Measurements from ENCODE around the gene PMIS2.

The PMIS2 gene

DNA sequence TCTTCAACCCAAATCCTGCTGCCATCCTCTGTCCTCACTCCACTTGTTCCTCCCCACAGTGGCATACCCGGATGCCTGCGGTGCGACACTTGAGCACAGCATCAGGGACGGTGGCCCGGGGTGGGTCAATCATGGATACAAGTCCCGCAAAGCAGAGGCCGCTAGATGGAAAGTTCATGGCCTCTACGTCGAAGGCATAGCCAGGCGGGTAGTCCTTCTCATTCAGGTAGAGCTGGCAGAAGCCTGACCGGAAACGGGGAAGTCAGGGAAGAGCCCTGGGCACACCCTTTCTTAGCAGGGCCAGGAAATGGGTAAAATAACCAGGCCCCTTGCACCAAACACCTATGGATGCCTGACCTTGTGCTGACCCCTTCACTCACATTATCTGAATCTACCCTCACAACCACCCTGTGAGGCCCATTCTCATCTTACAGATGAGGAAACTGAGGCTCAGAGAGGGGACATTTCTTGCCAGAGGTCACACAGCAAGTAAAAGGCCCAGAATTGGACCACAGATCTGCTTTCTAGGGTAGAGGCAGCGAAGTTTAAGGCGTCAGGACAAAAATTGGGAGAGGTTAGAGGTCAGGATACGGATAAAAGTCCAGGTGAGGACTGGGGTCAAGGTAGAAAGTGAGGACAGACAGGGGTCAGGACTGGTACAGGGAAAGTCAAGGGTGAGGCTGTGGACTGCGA lies 29.0 kb upstream of the PMIS2 start:
- peak; percentile 45 for DNase-seq (ENCODE audit: low spot score)

GRCh38 chr19:35557539-35558399 lies 28.2 kb upstream of the PMIS2 start:
- DNase-seq (ENCODE audit: low spot score), result peak; percentile 96

- DNase-seq (ENCODE audit: low spot score), result peak; percentile 43
These were observed 27.3 kb upstream of the PMIS2 start for GRCh38 chr19:35558400-35559280.

DNA sequence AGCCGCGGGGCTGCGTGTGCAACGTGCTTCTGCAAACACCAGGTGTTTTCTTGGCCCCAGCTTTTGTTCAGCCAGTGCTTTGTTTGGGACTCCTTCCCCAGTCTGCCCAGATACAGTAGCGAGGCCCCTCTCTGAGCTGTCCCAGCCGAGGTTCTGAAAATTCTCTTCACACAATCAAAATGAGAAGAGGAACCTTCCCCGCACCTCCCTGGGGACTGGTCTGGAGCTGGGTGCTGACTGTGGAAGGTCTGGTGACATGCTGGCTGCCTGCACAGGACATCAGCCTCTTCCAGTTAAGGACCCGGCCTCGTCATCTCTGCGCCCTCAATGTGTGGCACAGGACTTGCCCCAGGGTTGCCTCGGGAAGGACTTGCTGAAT lies 26.7 kb upstream of the PMIS2 start:
- DNase-seq (ENCODE audit: low spot score), result no peak

- DNase-seq (ENCODE audit: low spot score), result peak; percentile 37
These were observed 26.2 kb upstream of the PMIS2 start for GRCh38 chr19:35559781-35560180.

DNA sequence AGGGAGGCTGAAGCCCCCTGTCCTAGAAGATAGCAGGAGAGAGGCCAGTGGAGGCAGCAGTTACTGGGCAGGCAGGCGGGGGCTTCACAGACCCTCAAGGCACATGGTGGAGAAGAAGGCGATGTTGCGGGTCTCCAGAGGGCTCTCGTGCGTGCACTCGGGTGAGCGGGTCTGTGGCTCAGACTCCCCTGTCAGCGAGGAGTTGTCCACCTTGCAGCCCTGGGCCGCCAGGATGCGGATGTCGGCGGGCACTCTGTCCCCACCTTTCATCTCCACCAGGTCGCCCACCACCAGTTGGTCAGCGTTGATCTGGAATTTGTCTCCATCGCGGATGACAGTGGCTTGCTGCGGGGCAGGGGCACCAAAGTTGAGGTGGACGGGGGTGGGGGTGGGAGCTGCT lies 25.7 kb upstream of the PMIS2 start:
- no peak for DNase-seq (ENCODE audit: low spot score)

GRCh38 chr19:35560677-35561076 lies 25.3 kb upstream of the PMIS2 start:
- DNase-seq (ENCODE audit: low spot score), result no peak

- no peak for DNase-seq (ENCODE audit: low spot score)
These were observed 24.5 kb upstream of the PMIS2 start for GRCh38 chr19:35561436-35561835.

DNA sequence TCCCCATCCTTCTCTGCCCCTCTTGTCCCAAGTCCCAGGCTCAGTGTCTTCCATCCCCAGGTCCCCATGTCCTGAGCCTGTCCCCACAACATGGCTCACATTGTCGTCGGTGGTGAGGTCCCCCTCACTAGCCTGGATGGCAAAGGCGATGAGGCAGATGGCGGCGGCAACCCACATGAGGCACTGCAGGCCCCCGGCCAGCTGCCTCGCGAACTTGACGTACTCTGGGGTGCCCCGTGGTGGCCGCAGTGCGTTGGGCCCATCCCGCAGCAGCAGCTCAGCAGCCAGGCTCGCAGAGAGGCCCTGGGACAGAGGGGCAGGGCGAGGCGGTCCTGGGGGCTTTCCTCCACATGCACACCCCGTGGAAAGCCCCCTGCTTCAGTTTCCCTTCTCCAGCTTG lies 23.6 kb upstream of the PMIS2 start:
- no peak for DNase-seq (ENCODE audit: low spot score)

- no peak for DNase-seq (ENCODE audit: low spot score)
These were observed 23.2 kb upstream of the PMIS2 start for GRCh38 chr19:35562776-35563175.

DNA sequence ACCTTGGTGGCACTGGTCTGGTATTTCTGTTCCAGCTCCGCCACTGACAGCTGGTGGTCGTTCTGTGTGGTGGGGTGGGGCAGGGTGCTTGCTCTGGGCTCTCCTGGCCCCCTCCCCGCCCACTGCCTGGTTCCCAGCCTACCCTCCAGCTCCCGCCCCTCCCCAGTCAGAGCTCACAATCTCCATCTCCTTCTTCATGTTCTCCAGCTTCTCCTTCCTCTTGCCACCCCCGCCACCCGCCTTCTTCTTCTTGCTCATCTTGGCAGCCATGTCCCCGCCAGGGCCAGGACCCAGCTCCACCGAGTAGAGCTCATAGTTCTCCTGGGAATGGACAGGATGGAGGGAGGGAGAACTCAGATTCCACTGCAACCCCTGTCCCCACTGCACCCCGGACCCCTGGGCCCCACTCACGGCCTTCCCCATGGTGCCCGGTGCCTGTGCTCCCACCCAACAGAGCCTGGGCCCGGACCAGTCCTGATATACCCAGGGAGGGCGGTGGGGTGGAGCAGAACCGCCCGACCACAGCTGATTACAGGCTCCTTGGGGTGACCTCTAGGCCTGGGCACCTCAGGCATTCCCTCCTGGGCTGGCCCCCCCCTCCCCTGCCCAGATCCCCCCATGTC lies 22.7 kb upstream of the PMIS2 start, which contains the start of gene ATP4A:
TSS of gene ATP4A (minus strand) at position 452 of the 623 bp plus-strand sequence. CDS start at position 423, 29 bp downstream.
- DNase-seq (ENCODE audit: low spot score), result no peak

DNA sequence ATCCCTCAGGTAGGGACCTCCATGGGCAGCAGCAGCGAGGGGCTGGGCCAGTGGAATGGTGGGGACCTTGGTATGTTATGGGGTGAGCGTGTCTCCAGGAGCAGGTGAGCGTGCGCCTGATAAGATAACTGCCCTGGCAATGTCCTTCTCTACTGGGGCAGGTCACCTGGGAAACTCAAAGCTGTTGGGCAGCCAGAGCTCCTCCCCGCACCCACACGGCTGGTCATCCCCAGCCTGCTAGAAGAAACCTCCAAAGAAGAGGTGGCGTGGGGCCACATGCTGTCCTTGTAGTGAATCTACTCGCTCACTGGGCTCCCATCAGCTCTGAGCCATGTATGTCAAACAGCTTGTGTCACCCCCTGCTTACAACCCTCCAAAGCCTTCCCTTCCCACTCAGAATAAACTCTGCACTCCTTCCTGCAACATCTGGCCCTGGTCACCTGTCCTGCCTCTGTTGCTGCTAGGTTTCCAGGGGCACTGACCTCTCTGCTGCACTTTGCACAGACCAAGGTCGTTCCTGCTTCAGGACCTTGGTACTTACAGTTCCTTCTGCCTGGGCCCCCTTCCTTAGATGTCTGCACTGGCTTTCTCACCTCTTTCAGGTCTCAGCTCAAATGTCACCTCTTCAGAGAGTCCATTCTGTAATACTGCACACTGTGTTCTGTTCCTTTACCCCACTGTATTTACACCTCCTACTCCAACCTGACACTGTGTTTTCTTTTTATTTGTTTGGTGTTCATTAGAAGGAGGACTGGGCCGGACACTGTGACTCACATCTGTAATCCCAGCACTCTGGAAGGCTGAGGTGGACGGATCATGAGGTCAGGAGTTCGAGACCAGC lies 20.7 kb upstream of the PMIS2 start:
- no peak for DNase-seq (ENCODE audit: low spot score)

DNA sequence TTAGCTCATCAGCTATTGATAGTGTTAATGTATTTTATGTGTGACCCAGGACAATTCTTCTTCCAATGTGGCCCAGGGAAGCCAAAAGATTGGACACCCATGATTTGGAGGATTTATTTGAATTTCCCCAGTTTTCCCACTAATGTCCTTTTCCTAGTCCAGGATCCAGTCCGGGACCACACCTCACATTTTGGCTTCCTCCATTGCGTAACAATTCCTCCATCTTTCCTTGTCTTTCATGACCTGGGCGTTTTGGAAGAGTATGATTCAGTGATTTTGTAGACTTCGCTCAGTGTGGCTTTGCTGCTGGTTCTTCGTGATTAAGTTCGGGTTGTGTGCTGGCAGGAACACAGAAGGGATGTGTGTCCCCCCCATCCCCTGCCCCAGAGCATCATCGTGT lies 19.2 kb upstream of the PMIS2 start:
- no peak for DNase-seq (ENCODE audit: low spot score)

DNA sequence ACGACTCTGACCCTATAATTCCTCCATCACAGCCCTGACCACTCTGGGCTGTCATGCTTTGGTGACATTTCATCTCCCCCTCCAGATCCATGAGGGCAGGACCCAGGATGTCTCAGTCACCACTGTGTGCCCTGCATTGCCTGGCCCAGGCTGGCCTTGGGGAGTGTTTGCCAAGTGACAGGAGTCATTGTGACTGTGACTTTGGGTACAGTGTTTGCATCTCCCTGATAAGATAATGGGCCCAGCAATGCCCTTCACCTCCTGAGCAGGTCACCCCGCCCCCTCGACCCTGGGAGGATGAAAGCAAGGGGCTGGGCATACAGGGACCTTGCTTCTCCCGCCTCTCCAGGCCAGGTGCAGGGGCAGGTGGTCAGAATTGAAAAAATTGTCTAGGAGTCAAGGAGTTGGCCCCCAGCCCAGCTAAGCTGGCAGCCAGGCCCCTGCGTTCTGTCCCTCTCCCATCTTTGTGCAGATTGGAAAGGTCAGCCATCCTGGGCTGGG lies 16.6 kb upstream of the PMIS2 start:
- no peak for DNase-seq (ENCODE audit: low spot score)

DNA sequence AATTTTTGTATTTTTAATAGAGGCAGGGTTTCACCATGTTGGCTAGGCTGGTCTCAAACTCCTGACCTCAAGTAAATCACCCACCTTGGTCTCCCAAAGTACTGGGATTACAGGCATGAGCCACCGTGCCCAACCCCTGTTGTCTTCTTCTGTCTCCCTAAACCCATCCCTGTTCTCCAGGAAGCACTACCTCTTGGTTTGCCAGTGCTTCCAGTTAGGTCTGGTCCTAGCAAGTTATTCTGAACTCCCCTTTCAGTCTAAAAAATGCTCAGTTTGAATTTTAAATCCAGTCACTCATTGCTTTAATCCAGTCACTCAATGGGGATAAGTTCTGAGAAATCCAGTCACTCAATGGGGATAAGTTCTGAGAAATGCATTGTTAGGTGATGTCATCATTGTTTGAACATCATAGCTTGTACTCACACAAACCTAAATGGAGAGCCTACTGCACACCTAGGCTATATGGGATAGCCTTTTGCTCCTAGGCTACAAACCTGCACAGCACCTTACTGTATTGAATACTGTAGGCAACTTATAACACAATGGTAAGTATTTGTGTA lies 14.5 kb upstream of the PMIS2 start:
- DNase-seq (ENCODE audit: low spot score), result no peak

DNA sequence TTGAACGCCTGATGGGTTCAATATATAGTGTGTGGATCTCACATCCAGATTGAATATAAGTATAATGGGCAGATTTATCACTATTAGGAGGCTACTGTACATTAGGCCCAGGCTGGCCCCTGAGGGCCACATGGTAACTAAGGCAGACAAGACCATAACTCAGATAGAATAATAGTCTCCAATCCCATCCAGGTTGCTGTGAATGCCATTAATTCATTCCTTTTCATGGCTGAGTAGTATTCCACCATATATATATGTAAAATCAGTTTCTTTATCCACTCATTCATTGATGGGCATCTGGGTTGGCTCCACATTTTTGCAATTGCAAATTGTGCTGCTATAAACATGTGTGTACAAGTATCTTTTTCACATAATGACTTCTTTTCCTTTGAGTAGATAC lies 8.1 kb upstream of the PMIS2 start:
- DNase-seq (ENCODE audit: low spot score), result no peak

DNA sequence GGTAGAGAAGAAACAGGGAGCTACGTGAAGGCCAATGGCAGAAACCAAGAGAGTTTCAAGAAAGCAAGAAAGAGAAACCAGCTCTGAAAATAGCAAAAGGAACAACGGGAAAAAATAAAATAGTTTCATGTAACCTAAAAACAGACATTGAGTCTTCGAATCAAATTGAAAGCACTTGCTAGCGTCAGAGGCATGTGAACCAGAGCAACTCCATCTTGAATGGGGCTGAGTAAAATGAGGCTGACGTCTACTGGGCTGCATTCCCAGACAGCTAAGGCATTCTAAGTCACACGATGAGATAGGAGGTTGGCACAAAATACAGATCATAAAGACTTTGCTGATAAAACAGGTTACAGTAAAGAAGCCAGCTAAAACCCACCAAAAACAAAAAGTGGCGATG lies 7.3 kb upstream of the PMIS2 start:
- DNase-seq (ENCODE audit: low spot score), result no peak

DNA sequence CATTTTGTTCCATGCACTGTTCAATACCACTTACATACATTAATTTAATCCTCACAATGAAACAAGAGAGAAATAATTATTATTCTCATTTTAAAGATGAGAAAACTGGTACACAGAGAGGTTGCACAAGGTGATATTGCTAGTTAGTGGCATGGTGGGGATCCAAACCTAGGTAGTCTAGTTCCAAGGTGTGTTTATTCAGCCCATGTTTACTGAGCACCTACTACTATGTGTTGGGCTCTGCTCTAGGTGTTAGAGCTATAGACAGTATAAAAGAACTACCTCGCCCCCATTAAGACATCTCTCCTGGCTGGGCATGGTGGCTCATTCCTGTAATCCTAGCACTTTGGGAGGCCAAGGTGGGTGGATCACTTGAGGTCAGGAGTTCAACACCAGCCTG lies 3.2 kb upstream of the PMIS2 start:
- no peak for DNase-seq (ENCODE audit: low spot score)

- no peak for DNase-seq (ENCODE audit: low spot score)
These were observed 1.3 kb downstream of the PMIS2 start for GRCh38 chr19:35587321-35587720.

GRCh38 chr19:35590875-35591274 lies 4.9 kb downstream of the PMIS2 start:
- no peak for DNase-seq (ENCODE audit: low spot score)

GRCh38 chr19:35592226-35592625 lies 6.3 kb downstream of the PMIS2 start:
- no peak for DNase-seq (ENCODE audit: low spot score)
